ENCODE data around the gene GALNT9.

Gene GALNT9

GRCh38 chr12:132179431-132180362 is 149.7 kb downstream of the GALNT9 start:
- no peak for DNase-seq

DNA sequence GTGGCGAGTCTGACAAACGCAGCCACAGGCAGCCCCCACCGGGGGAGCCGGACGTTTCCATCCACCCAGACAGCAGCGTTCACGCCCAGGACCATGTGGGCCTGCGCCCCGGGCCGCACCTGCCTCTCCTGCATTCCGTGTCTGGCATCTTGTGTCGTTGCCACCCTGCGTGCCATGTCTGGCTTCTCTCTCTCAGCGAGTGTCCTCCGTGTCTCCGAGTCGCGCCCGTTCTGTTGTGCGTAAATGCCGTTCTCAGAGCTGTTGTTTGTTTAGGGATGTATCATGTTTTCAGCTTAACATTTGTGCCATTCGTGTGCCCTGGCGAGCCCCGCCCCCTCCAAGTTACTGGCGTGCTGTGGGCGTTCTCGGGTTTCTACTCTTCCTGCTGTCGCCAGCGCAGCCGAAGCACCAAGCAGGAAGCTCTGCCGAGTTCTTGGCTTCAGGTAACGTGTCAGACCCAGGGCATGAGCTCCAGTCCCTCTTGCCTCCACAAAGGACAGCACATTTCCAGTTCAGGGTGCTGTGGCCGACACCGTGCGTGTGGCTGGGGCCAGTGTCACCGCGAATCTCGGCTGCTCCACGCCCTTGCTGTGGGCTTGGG is 150.5 kb downstream of the GALNT9 start:
- peak; percentile 69 for DNase-seq

GRCh38 chr12:132178316-132178715 is 151.1 kb downstream of the GALNT9 start:
- no peak for DNase-seq

- DNase-seq = no peak
Measured at GRCh38 chr12:132176920-132177551, 152.4 kb downstream of the GALNT9 start.

DNA sequence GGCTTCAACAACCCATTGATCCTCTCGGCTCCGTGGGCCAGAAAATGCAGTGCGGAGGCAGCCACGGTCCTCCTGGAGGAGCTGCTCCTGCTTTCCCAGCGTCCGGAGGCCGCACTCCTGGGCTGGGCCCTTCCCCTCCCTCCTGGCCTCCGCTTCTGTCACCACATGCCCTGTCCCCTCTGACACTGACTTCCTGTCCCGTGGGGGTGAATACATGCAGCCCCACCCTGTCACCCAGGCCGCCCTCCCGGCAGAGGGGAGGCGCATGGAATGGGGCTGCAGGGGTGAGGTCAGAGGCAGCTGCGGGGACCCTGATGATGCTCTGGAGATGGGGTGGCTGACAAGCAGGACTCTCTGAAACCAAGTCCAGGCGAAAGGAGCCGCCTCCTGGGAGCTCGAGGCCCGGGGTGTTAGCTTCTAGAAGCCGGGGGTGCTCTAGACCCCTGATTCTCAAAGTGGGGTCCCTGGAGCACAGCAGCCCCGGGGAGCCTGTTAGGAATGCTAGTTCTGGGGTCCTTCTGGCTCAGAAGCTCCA is 152.9 kb downstream of the GALNT9 start:
- DNase-seq = no peak

DNA sequence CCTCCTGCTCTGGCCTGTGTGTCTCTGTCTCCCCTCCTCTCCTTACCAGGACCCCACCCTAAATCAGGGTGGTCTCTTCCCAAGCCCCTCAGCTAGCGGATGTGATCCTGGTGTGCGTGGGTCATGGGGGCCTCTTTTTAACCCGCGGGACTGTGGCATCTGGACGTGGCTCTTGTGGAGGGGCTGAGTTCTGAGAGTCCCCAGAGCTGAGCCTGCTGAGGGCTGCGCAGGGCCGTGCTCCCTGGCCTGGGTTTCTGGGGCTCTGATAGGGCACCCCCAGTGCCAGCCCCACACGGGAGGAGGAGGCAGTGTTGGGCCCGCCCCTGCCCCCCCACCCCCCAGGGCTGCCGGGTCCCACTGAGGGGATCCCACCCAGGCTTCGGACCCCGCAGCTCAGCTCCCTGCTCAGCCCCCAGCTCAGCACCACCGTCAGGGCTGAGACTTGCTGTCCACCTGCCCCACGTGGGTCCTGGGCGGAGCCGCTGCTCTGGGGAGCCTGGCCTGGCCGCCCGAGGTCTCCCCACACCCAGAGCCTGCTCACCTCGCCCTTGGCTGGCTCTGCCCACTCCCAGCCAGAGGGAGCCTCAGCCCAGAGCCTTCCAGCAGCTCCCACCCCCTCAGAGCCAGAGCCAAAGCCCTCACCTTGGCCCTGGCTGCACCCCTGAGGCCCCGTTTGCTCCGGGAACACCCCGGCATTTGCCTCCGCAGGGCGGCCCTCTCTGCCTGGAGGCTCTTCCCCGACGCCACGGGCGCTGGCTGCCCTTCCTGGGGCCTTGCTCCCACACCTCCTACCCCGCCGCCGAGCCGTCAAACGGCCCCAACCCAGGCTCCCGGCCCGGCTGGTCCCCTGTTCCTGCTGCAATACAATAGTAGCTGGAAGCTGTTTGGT is 153.6 kb downstream of the GALNT9 start:
- no peak for DNase-seq

DNA sequence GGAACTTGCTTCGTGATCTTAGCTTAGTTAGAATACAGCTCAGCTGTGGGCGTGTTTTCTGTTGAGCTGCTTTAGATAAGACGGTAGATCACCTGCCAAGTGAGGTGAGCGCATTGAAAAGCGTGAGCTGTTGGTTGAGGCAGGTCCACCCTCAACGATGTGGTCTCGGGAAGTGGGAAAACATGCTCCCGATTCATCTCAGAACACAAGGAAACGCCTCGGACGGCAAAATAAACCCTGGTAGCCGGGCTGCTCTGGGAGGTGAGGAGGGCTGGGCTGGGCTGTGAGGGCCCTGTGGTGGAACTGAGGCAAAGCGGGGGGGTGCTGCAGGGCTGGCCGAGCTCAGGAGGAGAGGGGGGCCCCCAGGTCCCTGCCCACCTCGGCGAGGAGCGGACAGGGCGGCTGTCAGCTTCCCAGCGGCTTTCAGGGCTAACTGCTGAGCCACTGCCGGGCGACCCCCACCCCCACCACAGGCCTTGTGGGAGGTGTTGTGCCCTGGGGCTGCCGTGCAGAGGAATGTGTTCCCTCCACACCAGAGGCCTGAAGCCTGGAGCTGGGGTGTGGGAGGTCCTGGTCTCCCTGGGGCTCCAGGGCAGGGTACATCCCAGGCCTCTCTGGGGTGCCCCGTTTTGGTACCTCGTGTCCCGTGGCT is 154.4 kb downstream of the GALNT9 start:
- DNase-seq = no peak

DNA sequence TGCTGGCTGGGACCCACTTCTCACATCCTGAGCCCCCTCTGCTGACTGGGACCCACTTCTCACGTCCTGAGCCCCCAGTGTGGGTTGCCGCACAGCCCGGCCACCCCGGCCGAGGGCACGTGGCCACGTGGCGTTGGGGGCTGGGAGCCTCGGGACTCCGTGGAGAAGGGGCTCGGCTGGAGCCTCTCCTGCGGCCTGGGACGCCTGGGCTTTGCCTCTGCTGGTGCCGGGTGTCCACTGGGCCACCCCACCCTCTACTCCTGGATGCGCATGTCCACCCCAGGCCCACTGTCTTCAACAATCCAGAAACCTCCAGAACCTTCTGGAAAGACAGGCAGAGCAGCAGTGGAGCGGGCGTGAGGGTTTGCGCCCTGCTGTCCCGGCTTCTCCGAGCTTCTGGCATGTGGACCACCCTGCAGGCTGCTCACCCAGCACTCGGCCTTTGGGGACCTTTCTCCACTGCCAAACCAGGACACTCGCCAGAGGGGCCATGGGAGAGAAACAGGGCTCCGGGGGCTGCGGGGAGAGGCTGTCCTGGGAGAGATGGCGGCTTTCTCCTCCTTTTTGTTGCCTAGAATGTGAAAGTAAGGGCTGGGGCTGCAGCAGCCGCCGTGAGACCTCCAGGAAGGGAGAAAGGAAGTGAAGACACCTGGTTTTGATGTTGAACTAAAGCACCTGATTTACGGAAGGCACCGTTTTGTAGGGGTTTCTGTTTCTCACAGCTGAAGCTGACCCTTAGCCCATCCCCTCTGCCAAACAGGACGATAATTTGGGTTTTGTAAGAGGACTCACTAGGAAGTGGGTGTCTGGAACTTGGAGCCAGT is 155.2 kb downstream of the GALNT9 start:
- DNase-seq = no peak

DNA sequence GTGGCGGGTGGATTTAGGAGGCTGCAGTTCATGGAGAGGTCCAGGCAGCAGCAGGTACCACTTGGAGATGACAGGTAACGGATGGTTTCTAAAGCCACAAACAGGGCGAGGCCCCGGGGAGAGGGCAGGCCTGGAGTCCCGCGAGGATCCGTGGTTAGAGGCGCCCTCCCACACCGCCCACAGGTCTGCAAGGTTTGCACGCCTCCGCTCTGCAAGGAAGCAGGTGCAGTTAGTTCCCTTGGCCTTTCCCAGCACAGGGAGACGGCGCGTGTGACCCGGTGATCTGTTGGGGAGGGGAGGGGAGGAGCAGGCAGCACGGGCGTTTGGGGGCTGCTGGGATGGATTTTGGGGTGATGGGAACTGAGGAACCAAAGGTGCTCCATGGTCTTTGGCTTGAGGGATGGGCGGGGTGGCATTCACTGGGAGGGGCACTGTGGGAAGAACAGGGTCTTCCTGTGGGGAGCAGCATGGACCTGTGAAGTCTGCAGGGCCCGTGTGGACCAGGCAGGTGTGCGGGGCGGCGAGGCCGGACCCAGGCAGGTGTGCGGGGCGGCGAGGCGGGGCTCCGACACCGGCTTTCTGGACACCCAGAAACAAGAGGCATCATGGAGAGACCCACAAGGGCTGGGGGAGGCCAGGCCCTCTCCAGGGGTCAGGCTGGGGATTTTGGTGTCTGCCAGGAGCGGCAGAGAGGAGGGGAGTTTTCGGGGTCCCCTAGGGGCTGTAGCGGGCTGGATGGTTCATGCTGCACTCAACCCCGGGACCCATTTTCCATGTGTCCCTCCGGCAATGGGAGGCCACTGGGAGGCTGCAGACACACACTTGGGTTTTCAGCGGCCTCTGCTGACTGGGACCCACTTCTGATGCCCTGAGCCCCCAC is 156.0 kb downstream of the GALNT9 start:
- DNase-seq = no peak

DNA sequence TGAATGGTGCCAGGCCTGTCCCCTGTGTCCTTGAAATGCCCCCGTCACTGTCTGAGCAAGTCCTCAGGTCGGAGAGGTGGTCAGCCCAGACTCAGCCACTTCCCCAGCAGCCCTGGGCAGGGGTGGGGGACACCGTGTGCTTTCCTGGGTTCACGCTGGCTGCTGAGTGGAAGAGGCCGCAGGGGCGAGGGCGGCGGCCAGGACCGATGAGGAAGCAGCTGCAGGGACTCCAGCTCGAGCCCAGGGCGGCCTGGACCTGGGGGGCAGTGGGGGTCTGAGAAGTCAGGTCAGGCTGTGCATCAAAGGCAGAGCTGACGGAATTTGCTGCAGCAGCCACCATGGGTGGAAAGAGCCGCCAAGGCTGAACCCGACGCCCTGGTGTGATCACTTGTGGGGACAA is 156.8 kb downstream of the GALNT9 start:
- no peak for DNase-seq

GRCh38 chr12:132171968-132172521 is 157.3 kb downstream of the GALNT9 start:
- no peak for DNase-seq

DNA sequence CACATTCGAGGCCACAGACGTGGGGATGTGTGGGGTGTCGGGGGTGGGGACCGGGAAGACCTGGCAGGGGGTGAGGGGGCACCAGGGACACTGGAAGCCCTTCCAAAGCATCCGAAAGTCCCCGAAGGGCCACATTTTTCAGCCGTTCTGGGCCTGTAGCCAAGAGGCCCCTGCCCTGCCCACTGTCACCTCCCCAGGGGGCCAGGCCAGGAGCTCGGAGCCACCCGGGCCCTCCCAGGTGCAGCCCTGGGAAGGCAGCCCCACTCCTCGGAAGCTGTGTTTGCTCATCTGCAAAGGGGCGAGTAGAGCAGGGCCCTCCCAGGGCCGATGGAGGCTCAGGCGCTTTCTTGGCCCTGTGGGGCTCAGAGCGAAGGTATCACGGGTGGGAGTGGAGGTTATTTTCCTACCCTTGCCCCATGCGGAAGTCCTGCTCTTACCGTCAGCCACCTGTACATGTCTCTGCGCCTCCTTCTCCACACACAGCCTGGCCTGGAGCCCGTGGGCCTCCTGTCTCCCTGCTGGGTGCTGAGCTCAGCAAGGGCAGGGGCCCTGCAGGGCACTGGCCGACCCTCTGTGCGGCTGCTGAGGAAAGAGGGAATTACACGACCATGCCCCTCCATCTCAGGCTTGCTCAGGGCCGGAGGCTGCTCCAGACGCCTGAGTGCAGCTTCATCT is 158.0 kb downstream of the GALNT9 start:
- no peak for DNase-seq

DNA sequence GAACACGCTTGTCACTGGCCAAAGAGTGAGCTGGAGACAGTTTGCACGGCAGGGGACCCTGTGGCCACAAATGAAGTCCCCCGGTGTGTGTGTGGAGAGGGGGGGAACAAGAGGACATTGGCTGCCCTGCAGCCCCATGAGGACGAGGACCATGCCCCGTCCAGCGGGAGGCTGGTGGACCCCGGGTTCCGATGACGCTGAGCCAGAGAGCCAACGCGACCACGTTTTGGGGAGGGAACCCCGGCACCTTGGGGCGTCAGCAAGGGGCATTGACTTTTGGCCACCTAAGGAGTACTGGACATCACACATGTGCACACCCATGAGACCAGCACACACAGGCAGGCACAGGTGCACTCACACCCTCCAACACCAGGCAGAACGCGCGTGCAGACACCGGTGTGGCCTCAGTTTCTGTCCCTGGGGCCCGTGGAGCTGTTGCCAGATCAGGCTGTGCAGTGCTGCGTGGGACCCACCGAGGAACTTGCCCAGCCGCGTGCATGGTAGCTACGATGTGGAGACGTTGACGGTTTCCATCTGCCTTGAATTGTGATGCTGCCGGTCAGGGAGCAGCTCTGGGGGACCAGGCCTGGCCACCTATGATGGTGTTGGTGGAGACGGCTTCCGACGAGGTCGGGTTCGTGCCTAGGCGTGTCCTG is 158.6 kb downstream of the GALNT9 start:
- no peak for DNase-seq

GRCh38 chr12:132170094-132170636 is 159.2 kb downstream of the GALNT9 start:
- no peak for DNase-seq

GRCh38 chr12:132169376-132169775 is 160.0 kb downstream of the GALNT9 start:
- no peak for DNase-seq

DNA sequence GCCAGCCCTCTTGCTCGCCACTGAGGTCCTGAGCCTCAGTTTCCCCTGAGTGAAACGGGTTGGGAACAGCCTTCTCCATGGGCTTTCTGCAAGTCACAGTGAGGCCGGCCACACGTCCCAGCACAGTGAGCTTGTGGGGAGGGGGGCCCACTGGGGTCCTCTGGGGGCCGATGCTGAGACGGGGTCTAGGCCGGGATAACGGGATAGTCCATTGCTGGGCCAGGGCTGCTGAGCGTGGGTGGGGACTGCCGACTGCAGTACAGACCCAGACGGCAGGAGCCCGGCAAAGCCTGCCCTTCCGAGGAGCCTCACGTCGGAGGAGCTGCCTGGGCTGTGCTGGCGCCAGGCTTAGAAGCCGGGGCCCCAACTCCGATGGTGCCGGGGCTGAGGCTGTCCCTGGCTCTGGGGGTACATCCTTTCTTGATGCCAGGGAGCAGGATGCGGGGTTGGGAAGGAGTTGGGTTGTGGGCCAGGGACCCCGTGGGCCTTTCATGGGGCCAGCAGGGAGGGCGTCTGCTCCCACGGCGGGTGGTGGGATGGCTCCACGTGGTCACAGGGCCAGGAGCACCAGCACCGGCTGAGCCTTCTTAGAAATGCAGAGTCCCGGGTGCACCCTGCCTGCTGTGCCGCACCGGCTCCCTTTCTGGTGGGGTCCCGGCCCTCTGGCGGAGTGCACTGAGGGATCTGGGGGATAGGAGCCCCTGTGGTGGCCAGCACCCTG is 160.9 kb downstream of the GALNT9 start:
- no peak for DNase-seq

DNA sequence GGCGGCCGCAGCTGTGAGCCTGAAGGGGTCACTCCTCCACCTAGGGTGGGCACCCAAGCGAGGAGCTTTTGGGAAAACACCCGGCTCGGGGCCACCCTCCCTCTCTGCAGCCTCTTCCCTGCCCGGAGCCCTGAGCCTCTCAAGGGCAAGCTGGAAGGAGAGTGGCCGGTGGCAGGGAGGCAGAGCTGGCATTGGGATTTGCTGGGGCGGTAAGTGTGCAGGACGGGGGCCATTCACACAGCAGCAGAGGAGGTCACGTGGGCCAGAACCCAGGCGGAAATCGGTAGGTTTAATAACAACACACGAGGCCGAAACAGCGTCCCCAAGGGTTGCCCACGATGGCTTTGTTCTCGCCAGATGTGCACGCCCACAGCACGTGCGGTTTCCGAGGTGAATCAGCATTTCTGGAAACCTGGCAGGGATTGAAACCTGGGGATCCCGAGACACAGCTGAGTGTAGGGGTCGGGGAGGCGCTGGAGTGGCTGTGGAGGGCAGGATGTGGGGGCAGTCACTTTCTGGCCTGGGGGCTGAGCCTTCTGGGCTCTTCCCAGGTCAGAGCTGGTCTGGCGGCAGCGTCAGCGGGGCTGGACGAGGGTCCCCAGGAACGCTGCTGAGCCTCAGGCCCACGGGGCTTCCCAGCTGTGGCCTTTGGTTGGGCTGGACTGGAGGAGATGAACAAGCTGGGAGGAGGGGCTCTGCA is 161.6 kb downstream of the GALNT9 start:
- DNase-seq = no peak

Data from NCI-H2171 (cell line).